ENCODE data around the gene CALN1.

- TF ChIP-seq, protein P1, sequence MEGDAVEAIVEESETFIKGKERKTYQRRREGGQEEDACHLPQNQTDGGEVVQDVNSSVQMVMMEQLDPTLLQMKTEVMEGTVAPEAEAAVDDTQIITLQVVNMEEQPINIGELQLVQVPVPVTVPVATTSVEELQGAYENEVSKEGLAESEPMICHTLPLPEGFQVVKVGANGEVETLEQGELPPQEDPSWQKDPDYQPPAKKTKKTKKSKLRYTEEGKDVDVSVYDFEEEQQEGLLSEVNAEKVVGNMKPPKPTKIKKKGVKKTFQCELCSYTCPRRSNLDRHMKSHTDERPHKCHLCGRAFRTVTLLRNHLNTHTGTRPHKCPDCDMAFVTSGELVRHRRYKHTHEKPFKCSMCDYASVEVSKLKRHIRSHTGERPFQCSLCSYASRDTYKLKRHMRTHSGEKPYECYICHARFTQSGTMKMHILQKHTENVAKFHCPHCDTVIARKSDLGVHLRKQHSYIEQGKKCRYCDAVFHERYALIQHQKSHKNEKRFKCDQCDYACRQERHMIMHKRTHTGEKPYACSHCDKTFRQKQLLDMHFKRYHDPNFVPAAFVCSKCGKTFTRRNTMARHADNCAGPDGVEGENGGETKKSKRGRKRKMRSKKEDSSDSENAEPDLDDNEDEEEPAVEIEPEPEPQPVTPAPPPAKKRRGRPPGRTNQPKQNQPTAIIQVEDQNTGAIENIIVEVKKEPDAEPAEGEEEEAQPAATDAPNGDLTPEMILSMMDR (IDR thresholded peaks at IDR 0.05) = no peak
- no peak for TF ChIP-seq ZFX (IDR thresholded peaks at IDR 0.05; ENCODE audit: borderline replicate concordance)
Measured at GRCh38 chr7:71905821-71906220, 506.3 kb downstream of the CALN1 start.

All from 22Rv1 (cell line).